NCI-H524 treated with DMSO at 0.1 percent for 48 hours (cell line): ENCODE measurements around the gene CMIP.

Source experiments
- DNase-seq: peaks from one replicate; lab custom pipeline; 2025; lab: John Stamatoyannopoulos, UW

The CMIP gene

GRCh38 chr16:81624760-81625543, 180.3 kb downstream of the CMIP start:
- DNase-seq = no peak

GRCh38 chr16:81625544-81626153, 181.0 kb downstream of the CMIP start:
- DNase-seq = no peak

- DNase-seq = no peak
These were observed 181.6 kb downstream of the CMIP start for GRCh38 chr16:81626181-81626674.

- DNase-seq = no peak
These were observed 182.4 kb downstream of the CMIP start for GRCh38 chr16:81627024-81627423.

GRCh38 chr16:81627729-81628244, 183.2 kb downstream of the CMIP start:
- DNase-seq = no peak

GRCh38 chr16:81629034-81629802, 184.6 kb downstream of the CMIP start:
- no peak for DNase-seq

GRCh38 chr16:81629896-81630634, 185.5 kb downstream of the CMIP start:
- peak; percentile 77 for DNase-seq

GRCh38 chr16:81630635-81631031, 186.0 kb downstream of the CMIP start:
- peak; percentile 97 for DNase-seq

- no peak for DNase-seq
These were observed 188.0 kb downstream of the CMIP start for GRCh38 chr16:81632392-81633146.

GRCh38 chr16:81633147-81633619, 188.6 kb downstream of the CMIP start:
- DNase-seq = no peak

- no peak for DNase-seq
These were observed 189.2 kb downstream of the CMIP start for GRCh38 chr16:81633680-81634379.

- DNase-seq = peak; percentile 51
These were observed 189.9 kb downstream of the CMIP start for GRCh38 chr16:81634380-81635062.

GRCh38 chr16:81635063-81635937, 190.7 kb downstream of the CMIP start:
- DNase-seq = peak; percentile 62

GRCh38 chr16:81636298-81636993, 191.8 kb downstream of the CMIP start:
- DNase-seq = no peak

- no peak for DNase-seq
These were observed 193.0 kb downstream of the CMIP start for GRCh38 chr16:81637336-81638235.

GRCh38 chr16:81638286-81638945, 193.8 kb downstream of the CMIP start:
- no peak for DNase-seq
